Measurements from ENCODE around the gene DNAH14. TPM values are rescaled to one million over a fixed set of nuclear protein-coding genes. Genes with fewer than 3 reads are reported as not detected.
"Not testable (repeated sequence)": the region's sequence is repeated elsewhere in the genome, so short reads cannot be mapped to it uniquely, and the experiment has no call there.

Gene DNAH14
- total RNA-seq, 1 donor = 14.7 TPM

DNA sequence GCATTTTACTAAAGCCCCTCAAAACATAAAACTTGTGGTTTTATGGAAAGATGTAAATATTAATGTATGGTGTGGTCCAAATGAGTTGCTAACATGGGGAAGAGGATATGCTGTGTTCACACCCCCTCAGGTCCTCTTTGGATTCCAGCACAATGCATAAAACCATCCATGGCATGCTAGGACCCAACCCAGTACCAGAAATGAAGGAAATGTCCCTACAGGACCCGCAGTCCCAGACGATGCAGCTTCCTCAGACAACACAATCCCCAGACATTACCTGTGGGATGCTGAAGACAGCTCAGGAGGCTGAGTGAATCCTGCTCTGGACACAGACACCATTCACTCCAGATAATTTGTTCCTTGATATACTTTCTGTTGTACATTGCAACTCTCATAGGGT, 296.2 kb downstream of the DNAH14 start:
- no peak for DNase-seq (ENCODE audit: low read depth)
- no peak overlapping the region for H3K4me3 ChIP-seq (ENCODE audit: low read depth, low read length)
- TF ChIP-seq, protein P1, sequence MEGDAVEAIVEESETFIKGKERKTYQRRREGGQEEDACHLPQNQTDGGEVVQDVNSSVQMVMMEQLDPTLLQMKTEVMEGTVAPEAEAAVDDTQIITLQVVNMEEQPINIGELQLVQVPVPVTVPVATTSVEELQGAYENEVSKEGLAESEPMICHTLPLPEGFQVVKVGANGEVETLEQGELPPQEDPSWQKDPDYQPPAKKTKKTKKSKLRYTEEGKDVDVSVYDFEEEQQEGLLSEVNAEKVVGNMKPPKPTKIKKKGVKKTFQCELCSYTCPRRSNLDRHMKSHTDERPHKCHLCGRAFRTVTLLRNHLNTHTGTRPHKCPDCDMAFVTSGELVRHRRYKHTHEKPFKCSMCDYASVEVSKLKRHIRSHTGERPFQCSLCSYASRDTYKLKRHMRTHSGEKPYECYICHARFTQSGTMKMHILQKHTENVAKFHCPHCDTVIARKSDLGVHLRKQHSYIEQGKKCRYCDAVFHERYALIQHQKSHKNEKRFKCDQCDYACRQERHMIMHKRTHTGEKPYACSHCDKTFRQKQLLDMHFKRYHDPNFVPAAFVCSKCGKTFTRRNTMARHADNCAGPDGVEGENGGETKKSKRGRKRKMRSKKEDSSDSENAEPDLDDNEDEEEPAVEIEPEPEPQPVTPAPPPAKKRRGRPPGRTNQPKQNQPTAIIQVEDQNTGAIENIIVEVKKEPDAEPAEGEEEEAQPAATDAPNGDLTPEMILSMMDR (IDR thresholded peaks at IDR 0.05; ENCODE audit: insufficient read depth, low read depth, low read length) = no peak

DNA sequence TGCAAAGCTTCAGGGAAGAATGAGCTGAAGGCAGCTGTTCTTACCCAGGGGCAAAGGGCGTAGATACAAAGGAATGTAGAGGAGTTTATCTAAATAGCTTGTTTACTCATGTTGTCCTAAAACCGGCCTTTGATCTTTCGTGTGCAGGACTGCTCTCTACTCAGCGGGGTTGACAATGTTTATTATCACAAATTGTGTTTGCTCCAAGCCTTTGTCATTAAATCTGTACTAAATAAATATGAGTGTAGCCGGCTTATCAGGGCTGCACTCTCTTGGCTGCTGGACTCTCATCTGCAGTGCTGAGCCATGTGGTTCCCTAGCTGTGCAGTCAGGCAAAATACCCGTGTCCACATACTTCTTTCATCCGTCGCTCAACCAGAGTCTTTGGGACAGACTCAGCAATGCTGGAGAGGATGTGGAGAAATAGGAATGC, 299.4 kb downstream of the DNAH14 start:
- no peak for DNase-seq (ENCODE audit: low read depth)
- no peak overlapping the region for H3K4me3 ChIP-seq (ENCODE audit: low read depth, low read length)
- TF ChIP-seq, protein P1 (IDR thresholded peaks at IDR 0.05; ENCODE audit: insufficient read depth, low read depth, low read length) = no peak

DNA sequence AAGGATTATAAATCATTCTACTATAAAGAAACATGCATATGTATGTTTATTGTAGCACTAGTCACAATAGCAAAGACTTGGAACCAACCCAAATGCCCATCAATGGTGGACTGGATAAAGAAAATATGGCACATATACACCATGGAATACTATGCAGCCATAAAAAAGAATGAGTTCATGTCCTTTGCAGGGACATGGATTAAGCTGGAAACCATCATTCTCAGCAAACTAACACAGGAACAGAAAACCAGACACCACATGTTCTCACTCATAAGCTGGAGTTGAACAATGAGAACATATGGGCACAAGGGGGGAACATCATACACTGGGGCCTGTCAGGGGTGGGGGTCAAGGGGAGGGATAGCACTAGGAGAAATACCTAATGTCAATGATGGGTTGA, 300.0 kb downstream of the DNAH14 start:
- DNase-seq (ENCODE audit: low read depth); H3K4me3 ChIP-seq (ENCODE audit: low read depth, low read length): not testable (repeated sequence)

DNA sequence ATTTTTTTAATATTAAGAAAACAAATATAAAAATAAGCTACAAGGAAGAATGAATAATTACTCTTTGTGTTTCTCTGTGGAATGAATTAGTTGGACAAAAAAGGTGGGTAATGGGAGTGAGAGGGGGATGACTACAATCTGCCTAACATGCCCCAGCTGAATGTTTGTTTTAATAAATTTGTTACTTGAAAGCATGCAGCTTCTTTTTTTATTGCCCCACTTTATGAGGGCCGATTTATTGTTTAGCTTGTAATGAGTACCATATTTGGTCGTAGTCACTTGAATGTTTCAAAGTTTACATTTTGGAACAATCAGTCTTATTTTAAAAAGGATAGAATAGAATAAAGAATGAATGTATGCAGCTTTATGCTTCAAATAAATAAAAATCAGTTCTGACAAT, 301.0 kb downstream of the DNAH14 start:
- TF ChIP-seq, protein P1 (IDR thresholded peaks at IDR 0.05; ENCODE audit: insufficient read depth, low read depth, low read length) = no peak
- H3K4me3 ChIP-seq (ENCODE audit: low read depth, low read length) = no peak overlapping the region
- DNase-seq (ENCODE audit: low read depth) = no peak

DNA sequence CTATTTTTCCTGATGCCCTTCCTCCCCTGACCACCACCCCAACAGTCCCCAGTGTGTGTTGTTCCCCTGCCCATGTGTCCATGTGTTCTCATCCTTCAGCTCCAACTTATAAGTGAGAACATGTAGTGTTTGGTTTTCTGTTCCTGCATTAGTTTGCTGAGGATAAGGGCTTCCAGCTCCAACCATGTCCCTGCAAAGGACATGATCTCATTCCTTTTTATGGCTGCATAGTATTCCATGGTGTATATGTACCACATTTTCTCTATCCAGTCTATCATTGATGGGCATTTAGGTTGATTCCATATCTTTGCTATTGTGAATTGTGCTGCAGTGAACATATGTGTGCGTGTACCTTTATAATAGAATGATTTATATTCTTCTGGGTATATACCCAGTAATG, 303.5 kb downstream of the DNAH14 start:
- DNase-seq (ENCODE audit: low read depth); H3K4me3 ChIP-seq (ENCODE audit: low read depth, low read length): not testable (repeated sequence)

DNA sequence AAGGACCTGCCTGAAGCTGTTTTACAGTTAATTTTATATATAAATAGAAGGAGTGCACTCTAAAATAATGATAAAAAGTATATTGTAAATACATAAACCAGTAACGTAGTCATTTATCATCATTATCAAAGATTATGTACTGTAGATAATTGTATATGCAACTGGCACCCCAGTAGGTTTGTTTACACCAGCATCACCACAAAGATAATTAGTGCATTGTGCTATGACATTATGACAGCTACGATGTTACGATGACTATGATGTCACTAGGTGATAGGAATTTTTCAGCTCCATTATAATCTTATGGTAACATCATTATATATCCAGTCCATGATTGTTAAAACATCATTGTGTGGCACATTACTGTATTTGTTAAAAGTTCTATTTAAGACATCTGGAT, 313.1 kb downstream of the DNAH14 start:
- TF ChIP-seq, protein P1 (IDR thresholded peaks at IDR 0.05; ENCODE audit: insufficient read depth, low read depth, low read length) = no peak
- DNase-seq (ENCODE audit: low read depth) = no peak
- H3K4me3 ChIP-seq (ENCODE audit: low read depth, low read length) = no peak overlapping the region

DNA sequence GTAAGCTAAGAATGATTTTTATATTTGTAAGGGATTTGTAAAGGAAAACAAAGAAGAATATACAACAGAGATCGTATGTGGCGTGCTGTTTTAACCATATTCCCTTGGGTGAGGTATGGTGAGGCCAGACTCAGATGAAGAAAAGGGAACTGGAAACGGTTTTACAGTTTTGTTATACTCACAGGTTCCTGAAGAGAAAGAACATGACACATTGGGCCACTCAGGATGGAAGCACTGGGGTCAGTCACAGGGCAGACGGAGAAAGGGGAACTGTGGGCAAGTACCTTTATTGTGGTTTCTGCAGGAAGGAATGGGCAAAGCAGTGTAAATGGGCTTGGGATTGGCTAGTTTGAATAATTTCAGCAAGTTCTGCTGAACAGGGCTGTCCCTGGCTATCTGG, 321.0 kb downstream of the DNAH14 start:
- TF ChIP-seq, protein P1 (IDR thresholded peaks at IDR 0.05; ENCODE audit: insufficient read depth, low read depth, low read length) = no peak
- DNase-seq (ENCODE audit: low read depth) = no peak
- no peak overlapping the region for H3K4me3 ChIP-seq (ENCODE audit: low read depth, low read length)

DNA sequence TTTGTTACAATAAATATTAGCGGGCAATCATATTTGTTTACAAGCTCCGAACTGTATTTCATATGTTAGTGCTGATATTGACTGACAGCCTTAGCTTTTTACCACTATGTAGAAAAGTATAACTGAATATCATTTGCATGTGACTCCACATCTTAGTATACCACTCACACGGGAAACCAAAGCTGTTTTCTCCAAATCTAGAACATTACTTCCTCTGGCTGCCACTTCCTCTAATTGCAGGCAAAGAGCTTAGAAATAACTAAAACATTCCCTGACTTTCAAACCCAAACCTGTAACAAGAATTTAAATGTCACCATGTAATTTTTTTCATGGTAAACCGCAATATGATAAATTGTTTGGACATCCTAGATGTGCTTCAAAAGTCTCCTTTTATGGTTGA, 323.7 kb downstream of the DNAH14 start:
- TF ChIP-seq, protein P1 (IDR thresholded peaks at IDR 0.05; ENCODE audit: insufficient read depth, low read depth, low read length) = no peak
- DNase-seq (ENCODE audit: low read depth) = no peak
- no peak overlapping the region for H3K4me3 ChIP-seq (ENCODE audit: low read depth, low read length)
